Left ventricle myocardium inferior (tissue), 1 donor: ENCODE results near the gene ITGB1BP1. TPM values are rescaled to one million over a fixed set of nuclear protein-coding genes. Genes with fewer than 3 reads are reported as not detected.

Experiments
- DNase-seq: peaks from one replicate; pipeline ENCODE4 v3.0.0-alpha.2; 2020
- H3K27ac ChIP-seq: fragments of 200-600 bp; replicated peaks from 2 replicates; pipeline ENCODE4 v1.8.0; 2021
- H3K27me3 ChIP-seq: fragments of 200-600 bp; 2 replicates; pipeline ENCODE4 v1.8.0; 2021; ENCODE audit warnings: low read depth
- H3K36me3 ChIP-seq: fragments of 200-600 bp; 2 replicates; pipeline ENCODE4 v1.8.0; 2021
- H3K4me1 ChIP-seq: fragments of 200-600 bp; 2 replicates; pipeline ENCODE4 v1.8.0; 2021
- H3K4me3 ChIP-seq: fragments of 200-600 bp; 2 replicates; pipeline ENCODE4 v1.8.0; 2021; ENCODE audit warnings: mild to moderate bottlenecking, moderate library complexity
- H3K9me3 ChIP-seq: fragments of 200-600 bp; replicated peaks from 2 replicates; pipeline ENCODE4 v1.8.0; 2021
- CTCF ChIP-seq: fragments of 200-600 bp; IDR thresholded peaks from 2 replicates; pipeline ENCODE4 v1.8.0; 2021; ENCODE audit warnings: antibody characterized with exemption, mild to moderate bottlenecking, borderline replicate concordance
- intact Hi-C: fragments of 100-400 bp; cut with micrococcal nuclease; formaldehyde crosslinking; loops from one replicate; pipeline ENCODE4 v1.11.0; 2022
- total RNA-seq: library from RNA; stranded (reverse); fragmentation: NEBNext Ultra II Directional; extraction: Animal tissue kit (Norgen Biotek cat#: 25700); gene quantifications from one replicate; pipeline ENCODE4 v1.2.1, GENCODE V29; 2021
- donor health status: DM: no; HTN: yes; CAD: no; lungs with severe emphysema.

The ITGB1BP1 gene
- total RNA-seq, 1 donor from 2014 or later, result 75.6 TPM

GRCh38 chr2:9412781-9413180, 10.5 kb downstream of the ITGB1BP1 start:
- intact Hi-C loops, result no loop called here
- no peak for DNase-seq
- no peaks in the 10 kb centered on the region for H3K27me3 ChIP-seq
- no peaks in the 10 kb centered on the region for H3K9me3 ChIP-seq
- no peak for TF ChIP-seq CTCF
- no peak overlapping the region for H3K27ac ChIP-seq
- H3K4me1 ChIP-seq, result peaks cover 4% of the 10 kb centered on the region
- H3K36me3 ChIP-seq, result peaks cover 64% of the 10 kb centered on the region
- no peak overlapping the region for H3K4me3 ChIP-seq

GRCh38 chr2:9410108-9410507, 13.2 kb downstream of the ITGB1BP1 start:
- no peak overlapping the region for H3K27ac ChIP-seq
- peaks cover 58% of the 10 kb centered on the region for H3K36me3 ChIP-seq
- no peak for TF ChIP-seq CTCF
- H3K4me3 ChIP-seq, result no peak overlapping the region
- no peaks in the 10 kb centered on the region for H3K9me3 ChIP-seq
- intact Hi-C loops, result no loop called here
- no peaks in the 10 kb centered on the region for H3K4me1 ChIP-seq
- no peak for DNase-seq
- H3K27me3 ChIP-seq, result no peaks in the 10 kb centered on the region

- peaks cover 12% of the 10 kb centered on the region for H3K4me1 ChIP-seq
- H3K27ac ChIP-seq, result no peak overlapping the region
- TF ChIP-seq CTCF, result no peak
- no peak for DNase-seq
- H3K9me3 ChIP-seq, result no peaks in the 10 kb centered on the region
- no peaks in the 10 kb centered on the region for H3K27me3 ChIP-seq
- H3K4me3 ChIP-seq, result no peak overlapping the region
- H3K36me3 ChIP-seq, result peaks cover 55% of the 10 kb centered on the region
- intact Hi-C loops, result no loop called here
These were observed 14.6 kb downstream of the ITGB1BP1 start for GRCh38 chr2:9408641-9409151.

GRCh38 chr2:9407363-9407811, 15.9 kb downstream of the ITGB1BP1 start:
- Histone ChIP-seq H3K27me3 (no peaks in the 10 kb centered on the region), H3K9me3 (no peaks in the 10 kb centered on the region), H3K4me3 (no peak overlapping the region), H3K4me1 (peaks cover 19% of the 10 kb centered on the region), H3K36me3 (peaks cover 55% of the 10 kb centered on the region), H3K27ac (no peak overlapping the region)
- TF ChIP-seq CTCF, result no peak
- intact Hi-C loops, result no loop called here
- no peak for DNase-seq

- H3K9me3 ChIP-seq, result no peaks in the 10 kb centered on the region
- no peak overlapping the region for H3K27ac ChIP-seq
- peaks cover 19% of the 10 kb centered on the region for H3K4me1 ChIP-seq
- peaks cover 57% of the 10 kb centered on the region for H3K36me3 ChIP-seq
- intact Hi-C loops, result no loop called here
- no peak for DNase-seq
- no peak for TF ChIP-seq CTCF
- no peaks in the 10 kb centered on the region for H3K27me3 ChIP-seq
- H3K4me3 ChIP-seq, result no peak overlapping the region
These were observed 16.6 kb downstream of the ITGB1BP1 start for GRCh38 chr2:9406529-9407362.
